RWPE2 (cell line): ENCODE results near the gene ITSN2.

Source experiments
- ATAC-seq: fragments of 200-7000 bp; cut with Tn5 transposase; 3 replicates; pipeline ENCODE4 v1.9.1; 2021; ENCODE audit warnings: low read depth
- DNase-seq: peaks from one replicate; pipeline ENCODE4 v3.0.0-alpha.2; 2020; ENCODE audit warnings: low spot score
- H3K27ac ChIP-seq: fragments of 450-650 bp; 2 replicates; pipeline ENCODE4 v1.5.1; 2017; ENCODE audit warnings: mild to moderate bottlenecking; ENCODE audit not compliant: poor library complexity, severe bottlenecking
- H3K27me3 ChIP-seq: fragments of 250-450 bp; sonication (Bioruptor Pico); 2 replicates; pipeline ENCODE4 v1.5.1; 2021; ENCODE audit warnings: mild to moderate bottlenecking, moderate library complexity; ENCODE audit not compliant: insufficient read depth, poor library complexity, severe bottlenecking
- H3K36me3 ChIP-seq: fragments of 250-450 bp; sonication (Bioruptor Pico); 2 replicates; pipeline ENCODE4 v1.5.1; 2020; ENCODE audit warnings: low read depth, mild to moderate bottlenecking, moderate library complexity
- H3K4me1 ChIP-seq: fragments of 250-450 bp; sonication (Bioruptor Pico); 2 replicates; pipeline ENCODE4 v1.5.1; 2021; ENCODE audit warnings: mild to moderate bottlenecking, moderate library complexity; ENCODE audit not compliant: insufficient read depth, poor library complexity, severe bottlenecking
- H3K4me3 ChIP-seq: fragments of 250-450 bp; sonication (Bioruptor Pico); 2 replicates; pipeline ENCODE4 v1.5.1; 2021; ENCODE audit warnings: mild to moderate bottlenecking, moderate library complexity; ENCODE audit not compliant: severe bottlenecking
- H3K9me3 ChIP-seq: fragments of 250-450 bp; sonication (Bioruptor Pico); 2 replicates; pipeline ENCODE4 v1.5.1; 2021; ENCODE audit warnings: mild to moderate bottlenecking, moderate library complexity; ENCODE audit not compliant: severe bottlenecking
- TF ChIP-seq, protein P1 (sequence below): fragments of 450-650 bp; IDR thresholded peaks from one replicate; pipeline ENCODE4 v1.5.1; 2017; ENCODE audit warnings: mild to moderate bottlenecking, moderate library complexity; ENCODE audit not compliant: poor library complexity, severe bottlenecking

ITSN2 gene

DNA sequence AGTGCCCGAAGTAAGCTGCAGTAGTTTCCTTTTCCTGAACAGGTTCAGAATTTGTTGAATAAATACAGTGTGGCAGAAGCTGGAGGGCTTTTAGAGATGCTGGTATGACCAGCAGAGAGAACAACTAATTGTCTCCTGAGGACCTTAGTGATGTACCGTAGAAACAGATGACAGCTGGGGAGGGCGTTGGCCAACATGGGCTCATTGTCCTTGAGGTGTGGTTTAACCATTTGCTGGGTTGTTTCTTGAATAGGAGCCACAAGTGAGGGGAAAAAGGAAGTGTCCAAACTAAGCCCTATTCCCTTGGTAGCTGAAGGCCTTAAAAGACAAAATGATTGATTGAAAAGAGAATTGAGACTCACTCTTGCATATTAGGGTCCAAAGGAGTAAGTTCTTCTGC, 197.2 kb downstream of the ITSN2 start:
- TF ChIP-seq, protein P1, sequence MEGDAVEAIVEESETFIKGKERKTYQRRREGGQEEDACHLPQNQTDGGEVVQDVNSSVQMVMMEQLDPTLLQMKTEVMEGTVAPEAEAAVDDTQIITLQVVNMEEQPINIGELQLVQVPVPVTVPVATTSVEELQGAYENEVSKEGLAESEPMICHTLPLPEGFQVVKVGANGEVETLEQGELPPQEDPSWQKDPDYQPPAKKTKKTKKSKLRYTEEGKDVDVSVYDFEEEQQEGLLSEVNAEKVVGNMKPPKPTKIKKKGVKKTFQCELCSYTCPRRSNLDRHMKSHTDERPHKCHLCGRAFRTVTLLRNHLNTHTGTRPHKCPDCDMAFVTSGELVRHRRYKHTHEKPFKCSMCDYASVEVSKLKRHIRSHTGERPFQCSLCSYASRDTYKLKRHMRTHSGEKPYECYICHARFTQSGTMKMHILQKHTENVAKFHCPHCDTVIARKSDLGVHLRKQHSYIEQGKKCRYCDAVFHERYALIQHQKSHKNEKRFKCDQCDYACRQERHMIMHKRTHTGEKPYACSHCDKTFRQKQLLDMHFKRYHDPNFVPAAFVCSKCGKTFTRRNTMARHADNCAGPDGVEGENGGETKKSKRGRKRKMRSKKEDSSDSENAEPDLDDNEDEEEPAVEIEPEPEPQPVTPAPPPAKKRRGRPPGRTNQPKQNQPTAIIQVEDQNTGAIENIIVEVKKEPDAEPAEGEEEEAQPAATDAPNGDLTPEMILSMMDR, result no peak
- DNase-seq (no peak), ATAC-seq (no peak)

DNA sequence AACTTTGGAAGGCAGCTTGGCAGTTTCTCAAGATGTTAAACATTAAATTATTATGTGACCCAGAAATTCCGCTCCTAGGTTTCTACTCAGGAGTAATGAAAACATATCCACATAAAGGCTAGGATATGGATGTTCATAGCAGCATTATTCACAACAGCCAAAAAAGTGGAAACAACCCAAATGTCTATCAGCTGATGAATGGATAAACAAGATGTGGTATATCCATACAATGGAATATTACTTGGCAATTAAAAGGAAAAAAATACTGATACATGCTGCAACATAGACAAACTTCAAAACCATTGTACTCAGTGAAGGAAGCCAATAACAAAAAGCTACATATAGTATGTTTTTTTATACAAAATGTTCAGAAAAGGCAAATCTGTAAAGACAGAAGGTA, 197.8 kb downstream of the ITSN2 start:
- Histone ChIP-seq H3K4me3 (no peak overlapping the region), H3K36me3 (no peaks in the 10 kb centered on the region), H3K27ac (no peak overlapping the region), H3K9me3 (no peaks in the 10 kb centered on the region), H3K4me1 (no peaks in the 10 kb centered on the region), H3K27me3 (no peaks in the 10 kb centered on the region)
- ATAC-seq, result no peak
- TF ChIP-seq, protein P1, result no peak
- DNase-seq, result no peak

More for the DNA sequence above, 197.2 kb downstream of the ITSN2 start:
- H3K36me3 ChIP-seq, result no peaks in the 10 kb centered on the region
- H3K4me3 ChIP-seq, result no peak overlapping the region
- no peaks in the 10 kb centered on the region for H3K9me3 ChIP-seq
- no peaks in the 10 kb centered on the region for H3K27me3 ChIP-seq
- H3K27ac ChIP-seq, result no peak overlapping the region
- H3K4me1 ChIP-seq, result no peaks in the 10 kb centered on the region

DNA sequence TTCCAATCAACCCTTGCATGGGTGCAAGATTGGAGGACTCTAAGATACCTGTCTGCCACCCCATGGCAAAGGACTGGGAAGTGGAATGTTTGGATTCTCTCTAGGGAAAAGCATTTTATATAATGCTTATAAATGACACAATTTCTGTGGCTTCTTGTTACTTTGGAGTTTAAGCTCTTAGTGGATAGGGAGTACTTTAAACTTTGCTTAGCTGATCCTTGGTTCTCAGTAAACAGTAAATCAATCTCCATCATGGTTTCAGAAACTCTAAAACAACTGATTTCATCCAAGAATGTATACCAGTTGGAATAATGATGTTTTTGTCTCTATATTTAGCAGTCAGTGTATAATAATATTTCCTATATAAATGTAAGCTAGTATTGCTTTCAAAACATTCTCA, 199.6 kb downstream of the ITSN2 start:
- H3K36me3 ChIP-seq, result no peaks in the 10 kb centered on the region
- no peak overlapping the region for H3K27ac ChIP-seq
- H3K9me3 ChIP-seq, result no peaks in the 10 kb centered on the region
- no peaks in the 10 kb centered on the region for H3K27me3 ChIP-seq
- no peak for ATAC-seq
- no peak overlapping the region for H3K4me3 ChIP-seq
- H3K4me1 ChIP-seq, result no peaks in the 10 kb centered on the region
- TF ChIP-seq, protein P1, result no peak
- no peak for DNase-seq

DNA sequence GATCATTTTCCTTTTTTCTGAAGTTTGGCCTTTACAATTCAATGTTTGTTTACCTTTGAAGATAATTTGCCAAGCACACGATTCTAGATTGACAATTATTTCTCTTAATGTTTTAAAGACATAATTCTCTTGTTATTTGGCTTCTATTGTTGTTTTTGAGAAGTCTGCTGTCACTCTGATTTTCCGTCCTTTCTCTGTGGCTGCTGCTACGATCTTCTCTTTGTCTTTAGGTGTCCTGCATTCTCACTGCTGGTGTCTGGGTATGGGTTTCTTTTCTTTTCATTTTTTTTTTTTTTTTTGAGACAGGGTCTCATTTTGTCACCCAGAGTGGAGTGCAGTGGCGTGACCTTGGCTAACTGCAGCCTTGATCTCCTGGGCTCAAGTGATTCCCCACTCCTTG, 200.6 kb downstream of the ITSN2 start:
- Histone ChIP-seq H3K27ac (no peak overlapping the region), H3K9me3 (no peaks in the 10 kb centered on the region), H3K4me1 (no peaks in the 10 kb centered on the region), H3K36me3 (no peaks in the 10 kb centered on the region), H3K27me3 (no peaks in the 10 kb centered on the region), H3K4me3 (no peak overlapping the region)
- DNase-seq, result no peak
- TF ChIP-seq, protein P1, result no peak
- no peak for ATAC-seq

DNA sequence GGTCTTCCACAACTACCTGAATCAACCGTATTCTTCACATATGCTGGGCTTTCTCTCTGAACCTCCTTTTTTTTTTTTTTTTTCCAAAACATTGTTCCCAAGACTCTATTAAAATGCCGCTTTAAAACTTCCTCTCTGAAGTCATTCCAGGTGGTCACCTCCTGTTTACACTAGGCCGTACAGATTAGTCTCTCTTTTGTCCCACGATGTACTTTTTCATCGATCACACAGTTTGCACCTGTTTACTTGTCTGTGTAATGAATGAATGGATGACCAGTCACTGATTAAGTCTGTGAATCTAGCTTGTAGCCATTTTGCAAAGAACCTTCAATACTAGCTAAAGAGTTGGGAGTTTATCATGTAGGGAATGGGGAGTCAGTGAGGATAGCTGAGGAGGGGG, 202.2 kb downstream of the ITSN2 start:
- Histone ChIP-seq H3K9me3 (no peaks in the 10 kb centered on the region), H3K4me3 (no peak overlapping the region), H3K4me1 (no peaks in the 10 kb centered on the region), H3K36me3 (no peaks in the 10 kb centered on the region), H3K27ac (no peak overlapping the region), H3K27me3 (no peaks in the 10 kb centered on the region)
- DNase-seq, result no peak
- TF ChIP-seq, protein P1, result no peak
- ATAC-seq, result no peak
